ENCODE measurements around the gene C1orf50.
"Not testable (repeated sequence)": the region's sequence is repeated elsewhere in the genome, so short reads cannot be mapped to it uniquely, and the experiment has no call there.

The C1orf50 gene

DNA sequence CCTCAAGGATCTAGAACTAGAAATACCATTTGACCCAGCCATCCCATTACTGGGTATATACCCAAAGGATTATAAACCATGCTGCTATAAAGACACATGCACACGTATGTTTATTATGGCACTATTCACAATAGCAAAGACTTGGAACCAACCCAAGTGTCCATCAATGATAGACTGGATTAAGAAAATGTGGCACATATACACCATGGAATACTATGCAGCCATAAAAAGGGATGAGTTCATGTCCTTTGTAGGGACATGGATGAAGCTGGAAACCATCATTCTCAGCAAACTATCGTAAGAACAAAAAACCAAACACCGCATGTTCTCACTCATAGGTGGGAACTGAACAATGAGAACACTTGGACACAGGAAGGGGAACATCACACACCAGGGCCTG is 47.8 kb downstream of the C1orf50 start:
- not testable (repeated sequence) for DNase-seq

DNA sequence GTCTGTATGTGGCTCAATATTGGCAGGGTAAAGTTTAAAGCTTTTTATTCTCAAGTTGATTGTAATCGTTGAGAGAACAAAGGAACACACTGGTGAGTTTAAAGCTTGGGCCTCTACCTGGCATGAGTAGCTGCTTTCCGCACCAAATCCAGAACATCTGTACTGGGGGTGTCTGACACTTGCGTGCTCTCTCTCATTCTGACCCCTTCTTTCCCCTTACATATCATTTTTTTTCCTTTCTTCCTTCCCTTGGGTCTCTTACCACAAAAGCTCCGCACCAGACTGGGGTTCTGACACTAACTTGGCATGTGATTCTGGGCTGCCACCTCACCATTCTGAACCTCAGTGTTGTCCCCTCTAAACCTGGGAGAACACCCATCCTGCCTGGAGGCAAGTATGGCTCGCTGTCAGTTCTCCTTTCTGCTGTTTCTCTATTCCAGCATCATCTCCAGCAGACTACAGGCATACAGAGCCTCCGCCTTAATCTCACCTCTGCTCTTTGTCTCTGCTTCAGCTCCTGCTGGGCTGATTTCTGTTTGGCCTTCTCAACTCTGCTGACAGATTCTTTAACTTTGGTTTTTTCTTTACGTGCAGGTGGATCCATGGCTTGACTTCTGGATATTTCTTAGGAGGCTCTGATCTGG is 49.0 kb downstream of the C1orf50 start:
- DNase-seq = no peak

DNA sequence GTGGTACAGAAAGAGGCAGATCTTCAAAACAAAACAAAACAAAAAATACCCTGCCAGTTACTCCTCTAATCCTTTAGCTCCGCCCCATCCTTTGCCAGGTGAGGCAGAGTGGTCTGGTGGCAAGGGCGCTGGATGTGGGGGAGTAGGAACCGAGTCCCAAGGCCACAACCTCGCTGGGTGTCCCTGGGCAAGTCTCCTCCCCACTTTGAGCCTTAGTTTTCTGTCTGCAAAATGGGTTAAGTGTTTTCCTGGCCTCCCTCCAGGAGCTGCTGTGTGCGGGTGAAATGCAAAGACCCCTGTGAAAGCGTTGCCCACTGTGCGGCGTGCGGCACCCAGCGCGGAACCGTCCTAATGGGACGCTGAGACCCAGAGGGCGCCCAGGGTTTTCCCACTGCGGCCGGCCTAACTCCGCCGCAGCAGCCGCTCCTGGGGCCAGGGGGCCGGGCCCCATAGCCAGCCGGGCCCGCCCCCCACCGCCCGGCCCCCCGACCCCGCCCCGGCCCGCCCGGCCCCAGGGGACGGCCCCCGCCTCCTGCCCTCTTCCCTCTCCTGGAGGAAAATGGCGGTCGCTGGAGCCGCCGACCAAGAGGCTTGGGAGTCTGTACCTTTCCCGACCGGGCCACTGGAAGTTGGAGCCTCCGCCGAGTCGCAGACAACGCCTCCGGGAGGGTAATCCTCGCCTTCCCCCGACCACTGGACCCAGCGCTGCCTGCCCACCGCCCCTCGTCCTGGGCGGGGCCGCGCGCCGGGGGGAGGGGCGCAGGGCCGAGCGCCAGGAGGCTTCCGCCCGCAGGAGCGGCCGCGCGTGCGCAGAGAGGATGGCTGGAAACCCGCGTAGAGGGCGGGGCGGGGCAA is 49.8 kb downstream of the C1orf50 start, which contains the start of the genes ERMAP and SVBP:
TSS of gene ERMAP (plus strand) at position 538 of the 855 bp plus-strand sequence. CDS start 13,327 bp downstream, outside the sequence.
TSS of gene SVBP (minus strand) at position 813 of the 855 bp plus-strand sequence. CDS start 853 bp downstream, outside the sequence.
- peak; percentile 88 for DNase-seq

DNA sequence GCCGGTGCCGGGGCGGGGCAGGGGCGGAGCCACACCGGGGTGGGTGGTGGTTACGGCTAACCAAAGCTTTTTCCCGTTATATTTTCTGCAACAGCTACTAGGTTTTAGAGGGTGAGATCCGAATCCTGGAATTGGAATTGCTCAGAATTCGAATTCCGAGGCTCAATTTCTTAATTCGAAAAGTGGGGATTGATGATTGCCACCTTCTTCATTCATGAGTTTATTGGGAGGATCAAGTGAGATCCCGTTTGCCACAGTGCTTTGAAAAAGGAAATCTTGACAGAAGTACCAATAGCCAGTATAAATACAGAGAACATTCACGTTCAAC is 50.4 kb downstream of the C1orf50 start:
- no peak for DNase-seq

DNA sequence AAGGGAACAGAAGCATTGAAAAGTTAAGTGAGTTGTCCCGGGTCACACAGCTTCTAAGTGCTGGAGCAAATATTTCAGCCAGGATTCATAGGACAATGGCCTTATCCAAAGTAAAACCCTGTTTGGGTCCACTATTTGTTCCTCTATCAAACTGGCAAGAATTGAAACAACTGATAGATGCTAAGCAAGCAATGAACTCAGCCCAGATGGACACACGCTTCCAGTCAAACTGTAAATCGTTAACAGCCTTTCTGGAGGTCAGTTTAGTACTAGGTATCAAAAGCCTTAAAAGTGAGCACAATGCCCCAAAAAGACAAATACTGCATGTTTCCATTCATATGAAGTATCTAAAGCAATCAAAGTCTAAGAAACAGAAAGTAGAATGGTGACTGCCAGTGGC is 50.9 kb downstream of the C1orf50 start:
- no peak for DNase-seq

DNA sequence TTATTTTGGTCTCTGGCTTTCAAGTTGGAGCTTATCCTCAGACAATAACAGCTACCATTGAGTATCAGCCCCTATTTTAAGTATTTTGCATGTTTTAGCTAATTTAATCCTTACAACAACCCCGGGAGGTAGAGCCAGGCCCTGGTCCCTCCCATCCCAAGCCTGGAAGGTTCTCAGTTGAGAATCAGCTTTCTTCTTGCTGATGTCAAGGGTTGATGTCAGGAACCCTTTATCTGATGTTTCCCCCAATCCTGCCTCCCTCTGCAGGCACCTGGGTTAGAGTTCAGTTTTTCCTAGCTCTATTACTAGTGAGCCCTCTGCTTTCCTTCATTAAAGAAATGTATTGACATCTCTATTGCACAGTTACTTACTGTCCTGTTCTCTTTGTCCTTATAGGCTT is 53.8 kb downstream of the C1orf50 start:
- DNase-seq = no peak

DNA sequence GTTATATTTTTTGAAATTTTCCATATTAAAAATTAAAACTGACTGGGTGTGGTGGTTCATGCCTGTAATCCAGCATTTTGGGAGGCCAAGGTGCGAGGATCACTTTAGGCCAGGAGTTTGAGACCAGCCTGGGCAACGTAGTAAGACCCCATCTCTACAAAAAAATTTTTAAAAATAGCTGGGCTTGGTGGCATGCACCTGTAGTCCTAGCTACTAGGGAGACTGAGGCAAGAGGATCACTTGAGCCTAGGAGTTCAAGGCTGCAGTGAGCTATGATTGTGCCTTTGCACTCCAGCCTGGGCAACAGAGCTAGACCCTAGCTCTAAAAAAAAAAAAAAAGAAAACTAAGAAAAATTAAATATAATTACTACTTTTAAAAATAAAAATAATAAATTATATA is 54.6 kb downstream of the C1orf50 start:
- no peak for DNase-seq

DNA sequence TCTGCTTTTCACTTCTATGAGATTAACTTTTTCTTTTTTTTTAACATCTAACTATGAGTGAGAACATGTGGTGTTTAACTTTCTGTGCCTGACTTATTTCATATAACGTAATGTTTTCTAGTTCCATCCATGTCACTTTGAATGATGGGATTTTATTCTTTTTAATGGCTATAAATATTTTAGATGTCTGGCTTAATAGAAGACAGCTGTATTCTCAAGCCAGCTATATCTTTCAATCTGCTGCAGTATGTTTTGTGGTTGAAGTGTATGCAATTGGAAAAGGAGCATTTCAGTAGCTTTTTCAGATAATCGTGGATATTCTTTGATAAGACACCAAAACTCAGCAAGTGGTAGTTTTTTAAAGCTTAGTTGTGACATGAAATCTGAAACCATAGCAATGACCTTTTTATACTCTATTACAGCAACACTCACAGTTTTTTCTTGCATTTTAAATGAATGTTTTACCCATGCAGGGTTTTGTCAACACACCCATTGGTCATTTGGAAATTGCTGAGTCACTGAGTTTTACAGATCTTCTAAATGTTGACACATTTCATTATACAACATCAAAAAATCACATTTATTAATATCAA is 55.8 kb downstream of the C1orf50 start:
- DNase-seq = no peak

DNA sequence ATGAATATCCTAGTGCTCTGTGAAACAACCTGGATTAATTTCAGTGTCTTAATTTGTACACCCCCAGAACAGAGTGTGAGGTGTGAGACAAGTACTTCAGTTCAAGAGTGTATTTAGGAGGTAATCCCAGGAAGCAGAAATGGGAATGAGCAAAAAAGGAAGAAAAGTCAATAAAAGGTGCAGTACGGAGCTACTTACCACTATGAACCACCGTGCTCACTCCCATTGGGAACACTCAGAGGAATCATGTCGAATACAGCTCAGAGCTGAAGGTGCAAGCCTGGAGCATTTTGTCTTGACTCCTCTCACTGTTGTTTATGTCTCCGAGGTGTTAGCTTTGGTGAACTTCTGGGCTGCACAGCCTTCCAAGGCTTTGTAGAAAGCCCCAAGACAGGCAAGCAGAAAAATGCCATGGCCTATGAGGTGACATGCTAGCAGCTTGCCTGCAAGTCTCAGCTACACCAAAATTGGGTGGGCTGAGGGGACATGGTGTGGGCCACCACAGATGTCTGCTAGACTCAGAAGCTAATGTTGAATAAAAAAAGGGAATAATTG is 57.5 kb downstream of the C1orf50 start:
- DNase-seq = no peak

DNA sequence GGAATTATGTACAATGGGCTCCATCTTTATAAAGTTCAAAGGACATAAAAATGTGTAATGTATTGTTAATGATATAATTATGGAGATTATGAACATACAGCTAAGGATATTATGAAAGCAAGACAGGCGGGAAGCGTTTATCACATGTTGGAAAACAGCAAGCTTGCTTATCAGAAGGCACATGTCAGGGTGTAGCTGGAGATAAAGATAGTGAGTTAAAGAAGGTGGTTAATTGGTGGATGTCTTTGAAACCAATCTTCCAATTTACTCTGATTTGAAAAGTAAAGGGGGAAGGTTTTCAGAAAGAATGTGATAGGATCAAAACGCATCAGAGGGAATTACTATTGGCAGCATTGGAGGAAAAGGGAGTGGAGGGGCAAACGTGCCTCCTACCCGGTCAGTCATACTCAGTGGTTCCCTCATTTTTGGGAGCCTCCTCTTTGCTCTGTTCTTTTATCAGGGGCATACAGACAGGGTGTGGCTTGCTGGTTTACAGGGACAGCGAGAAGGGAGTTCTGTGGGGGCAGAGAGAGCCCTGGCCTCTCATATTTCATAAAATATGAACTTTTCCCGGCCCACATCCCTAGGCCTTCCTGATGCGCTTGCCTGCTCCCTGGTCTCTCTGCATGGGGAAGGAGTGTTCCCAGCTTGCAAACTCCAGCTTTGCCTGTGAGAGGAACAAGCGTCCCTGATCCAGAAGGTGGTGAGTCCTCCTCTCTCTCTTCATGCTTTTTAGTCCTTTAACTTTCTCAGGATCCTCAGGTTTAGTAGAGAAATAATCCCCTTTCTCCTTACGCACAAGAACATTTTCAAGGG is 58.2 kb downstream of the C1orf50 start:
- DNase-seq = no peak
